ENCODE data around the gene AIPL1. TPM values are rescaled to one million over a fixed set of nuclear protein-coding genes. Genes with fewer than 3 reads are reported as not detected.
A peak's percentile ranks its signal among the peaks of the same experiment; 100 is the strongest.

AIPL1 gene
- total and polyA plus RNA-seq, 2 of the 13 experiments (the other 11 are each of a cell fraction or from before 2014, with no cell fraction given) = not detected

GRCh38 chr17:6392609-6393350 lies 42.1 kb downstream of the AIPL1 start (continued):
- TF ChIP-seq ZBTB2 (CRISPR knock-in tag; IDR thresholded peaks at IDR 0.05; ENCODE audit: low read depth) (no peak), FOXO4 (CRISPR knock-in tag; conservative IDR thresholded peaks at IDR 0.05) (no peak), NCOA2 (CRISPR knock-in tag; IDR thresholded peaks at IDR 0.05) (no peak), ATF7-NPFF (CRISPR knock-in tag; IDR thresholded peaks at IDR 0.05; ENCODE audit: low read depth) (no peak), PAXIP1 (CRISPR knock-in tag; conservative IDR thresholded peaks at IDR 0.05) (peak; percentile 80), PHF21A (CRISPR knock-in tag; IDR thresholded peaks at IDR 0.05) (peak; percentile 75), LCORL (IDR thresholded peaks at IDR 0.05) (0 out of 2 replicates have a peak, but pooled peaks have one; percentile 39), LCORL (CRISPR knock-in tag; IDR thresholded peaks at IDR 0.05) (peak; percentile 48; the same call in 1 of the 2 replicates), ARID3A (IDR thresholded peaks at IDR 0.05; ENCODE audit: low read depth, low read length) (0 out of 2 replicates have a peak, but pooled peaks have one; percentile 18), KLF6 (CRISPR knock-in tag; IDR thresholded peaks at IDR 0.05) (no peak), ZNF616 (CRISPR knock-in tag; IDR thresholded peaks at IDR 0.05; ENCODE audit: low read depth) (no peak), ZNF766 (CRISPR knock-in tag; IDR thresholded peaks at IDR 0.05; ENCODE audit: borderline replicate concordance) (no peak), FOSL1 (CRISPR knock-in tag; IDR thresholded peaks at IDR 0.05; ENCODE audit: borderline replicate concordance) (no peak), KLF16 (CRISPR knock-in tag; IDR thresholded peaks at IDR 0.05) (no peak), ZNF512B (CRISPR knock-in tag; IDR thresholded peaks at IDR 0.05; ENCODE audit: borderline replicate concordance) (no peak), ETV6 (CRISPR knock-in tag; conservative IDR thresholded peaks at IDR 0.05) (no peak), BCL6 (CRISPR knock-in tag; IDR thresholded peaks at IDR 0.05) (peak; percentile 44; the same call in 1 of the 2 replicates)
